Spinal cord (tissue), 10 donors: ENCODE data around the gene SCN3A. TPM values are rescaled to one million over a fixed set of nuclear protein-coding genes. Genes with fewer than 3 reads are reported as not detected.

Experiments
- DNase-seq, 6 donors: peaks; one replicate each; pipeline versions ENCODE4 v3.0.0 to v3.0.0-alpha.2; 2013 to 2015; ENCODE audit warnings: low spot score in 6 of 6, low read depth in 4 of 6
- H3K27ac ChIP-seq: one replicate; pipeline ENCODE4 v1.5.1; 2013; ENCODE audit warnings: low read depth, low read length, control low read depth
- H3K27me3 ChIP-seq: one replicate; pipeline ENCODE4 v1.6.1; 2013; ENCODE audit warnings: low read length; ENCODE audit not compliant: control insufficient read depth, insufficient read depth
- H3K36me3 ChIP-seq: one replicate; pipeline ENCODE4 v1.6.1; 2013; ENCODE audit warnings: low read length; ENCODE audit not compliant: control insufficient read depth, insufficient read depth
- H3K4me1 ChIP-seq: one replicate; pipeline ENCODE4 v1.6.1; 2013; ENCODE audit warnings: low read length; ENCODE audit not compliant: control insufficient read depth, insufficient read depth
- H3K4me3 ChIP-seq: one replicate; pipeline ENCODE4 v1.5.1; 2013; ENCODE audit warnings: low read depth, low read length, control low read depth
- H3K9me3 ChIP-seq: one replicate; pipeline ENCODE4 v1.6.1; 2013; ENCODE audit warnings: low read length; ENCODE audit not compliant: control insufficient read depth, insufficient read depth
- WGBS: methylation state at CpG from one replicate; pipeline ENCODE4 v1.1.5; 2013; ENCODE audit warnings: missing lambda C conversion rate; ENCODE audit not compliant: insufficient coverage; 5-methylcytosine and 5-hydroxymethylcytosine counted together
- polyA plus RNA-seq, 2 donors: library from polyadenylated mRNA; unstranded; fragments of 120-200 nt; gene quantifications; one replicate each; pipeline ENCODE4 v1.2.1, GENCODE V29; 2013; ENCODE audit not compliant: insufficient read length in 2 of 2
- total RNA-seq, 2 donors: library from RNA; depleted of rRNA in 1 of 2; stranded (reverse); fragments of 120-200 nt in 1 of 2; fragments of >200 nt in 1 of 2; gene quantifications; one replicate each; pipeline versions ENCODE4 v1.2.3 to v1.2.4, GENCODE V29; 2013 to 2014
- donor health status: healthy.

Gene SCN3A
- total and polyA plus RNA-seq, 4 donors: 25.4 to 91.1 (median 44.7) TPM

DNA sequence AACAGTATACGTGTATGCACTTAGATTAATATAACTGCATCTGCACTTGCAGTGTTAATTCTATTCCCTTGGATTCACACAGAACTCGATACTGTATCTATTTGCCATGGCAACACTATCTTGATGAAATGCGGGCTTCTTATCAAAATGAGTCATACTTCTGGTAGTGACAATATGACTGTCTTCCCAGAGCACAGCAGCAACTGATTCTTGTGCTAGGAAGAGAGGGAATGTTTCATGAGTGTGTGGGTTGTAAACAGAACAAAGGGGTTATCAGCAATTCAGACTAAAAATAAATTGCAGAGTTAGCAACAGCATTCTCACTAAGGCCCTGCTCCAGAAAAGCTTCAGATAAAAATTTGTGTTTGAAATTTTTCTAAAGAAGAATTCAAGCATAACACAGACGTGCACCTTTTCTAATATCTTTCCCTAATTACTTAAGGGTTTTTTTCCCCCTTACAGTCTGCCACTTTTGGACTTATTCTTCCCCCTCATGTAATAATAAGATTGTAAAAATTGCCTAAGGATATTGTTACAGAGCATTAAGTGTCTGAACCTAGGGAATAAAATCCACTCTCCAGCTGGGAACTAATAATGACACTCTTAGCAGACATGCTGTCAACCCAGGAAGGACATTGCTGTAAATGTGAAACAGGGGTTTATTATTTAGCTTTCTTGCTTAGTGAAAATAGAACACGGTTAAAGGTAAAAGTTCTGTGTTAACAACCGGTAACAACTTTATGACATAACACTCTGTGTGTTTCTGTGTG lies 148.6 kb downstream of the SCN3A start:
- Histone ChIP-seq H3K9me3 (no peaks in the 10 kb centered on the region), H3K27ac (no peak overlapping the region), H3K4me3 (no peak overlapping the region), H3K27me3 (no peaks in the 10 kb centered on the region), H3K4me1 (no peaks in the 10 kb centered on the region), H3K36me3 (no peaks in the 10 kb centered on the region)
- peak in 2 of 6 donors; percentile 76 to 79 for DNase-seq
- WGBS: 60% methylated on average over 1 of the region's 6 CpGs

DNA sequence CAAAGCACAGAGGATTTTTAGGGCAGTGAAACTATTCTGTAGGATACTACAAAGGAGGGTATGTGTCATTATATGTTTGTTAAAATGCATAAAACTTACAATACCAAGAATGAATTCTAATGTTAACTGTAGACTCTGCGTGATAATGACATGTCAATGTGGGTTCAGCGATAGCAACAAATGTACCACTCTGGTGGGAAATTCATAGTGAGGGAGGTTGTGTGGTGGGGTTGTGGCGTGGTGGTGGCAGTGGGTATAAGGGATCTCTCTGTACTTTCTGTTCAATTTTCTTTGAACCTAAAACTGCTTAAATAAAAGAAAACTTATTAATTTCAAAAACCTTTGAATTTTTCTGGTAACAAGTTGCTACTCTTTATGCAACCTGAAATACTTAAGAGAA lies 149.2 kb downstream of the SCN3A start:
- Histone ChIP-seq H3K4me3 (no peak overlapping the region), H3K9me3 (no peaks in the 10 kb centered on the region), H3K4me1 (no peaks in the 10 kb centered on the region), H3K27me3 (no peaks in the 10 kb centered on the region), H3K27ac (no peak overlapping the region), H3K36me3 (no peaks in the 10 kb centered on the region)
- DNase-seq: no peak
- no CpG with 5 or more reads among the region's 3 CpGs for WGBS

DNA sequence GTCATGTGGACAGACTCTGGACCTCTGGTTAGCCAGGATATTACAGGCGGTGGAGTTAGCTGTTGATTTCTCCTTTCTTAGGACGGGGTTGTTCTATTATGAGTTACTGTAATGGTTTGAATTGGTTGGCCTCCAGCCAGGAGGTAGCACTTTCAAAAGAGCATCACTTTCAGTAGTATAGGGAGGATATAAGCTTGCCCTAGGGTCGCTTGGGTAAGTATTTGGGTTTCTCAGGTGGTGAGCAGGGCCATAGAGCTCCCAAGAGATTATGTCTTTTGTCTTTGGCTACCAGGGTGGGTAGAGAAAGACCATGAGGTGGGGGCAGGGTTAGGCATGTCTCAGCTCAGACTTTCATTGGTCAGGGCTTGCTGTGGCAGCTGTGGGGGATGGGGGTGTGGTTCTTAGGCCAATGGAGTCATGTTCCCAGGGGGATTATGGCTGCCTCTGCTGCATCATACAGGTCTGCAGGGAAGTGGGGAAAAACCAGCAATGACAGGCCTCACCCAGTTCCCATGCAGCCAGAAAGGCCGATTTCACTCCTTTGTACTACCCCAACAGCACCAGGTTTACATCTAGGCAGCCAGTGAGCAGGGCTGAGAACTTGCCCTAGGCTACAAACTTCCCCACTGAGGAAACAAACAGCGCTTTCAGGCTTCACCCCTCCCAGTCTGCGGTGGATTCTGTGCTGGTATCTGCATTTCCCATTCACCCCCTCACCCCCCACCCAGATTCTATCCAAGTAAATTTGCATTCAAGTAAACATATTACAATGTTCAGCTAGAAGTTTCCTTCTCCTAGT lies 159.1 kb downstream of the SCN3A start:
- H3K9me3 ChIP-seq: no peaks in the 10 kb centered on the region
- no peak overlapping the region for H3K4me3 ChIP-seq
- no peak for DNase-seq
- H3K27ac ChIP-seq: no peak overlapping the region
- H3K27me3 ChIP-seq: no peaks in the 10 kb centered on the region
- no peaks in the 10 kb centered on the region for H3K4me1 ChIP-seq
- H3K36me3 ChIP-seq: no peaks in the 10 kb centered on the region
- WGBS: 95% methylated on average over 4 of the region's 6 CpGs

Other genes starting within 250 kb of the SCN3A start
- 10 to 100 TPM in 1 of 2 donors, 1 to 10 TPM in 1; 3.1 to 28.9 TPM for gene SLC38A11, start 248.5 kb downstream of the SCN3A start, total RNA-seq
- gene SLC38A11, start 248.5 kb downstream of the SCN3A start, polyA plus RNA-seq: 1 to 10 TPM; 2.2 to 4.2 TPM
- 100 to 1,000 TPM in 1 of 2 donors, 10 to 100 TPM in 1; 24.2 to 107 TPM for gene SCN2A, start 35.4 kb upstream of the SCN3A start, total RNA-seq
- 10 to 100 TPM; 44.1 to 58.6 TPM for gene SCN2A, start 35.4 kb upstream of the SCN3A start, polyA plus RNA-seq